IPS DF 6.9 (cell line): ENCODE measurements around the gene LRRC31.

ENCODE experiments used
- DNase-seq: peaks from one replicate; pipeline ENCODE4 v3.0.0-alpha.2; 2013; ENCODE audit warnings: low read depth, low spot score
- H3K27ac ChIP-seq: one replicate; pipeline ENCODE4 v1.5.1; 2013; ENCODE audit warnings: low read length, control low read depth
- H3K27me3 ChIP-seq: 2 replicates; pipeline ENCODE4 v1.6.1; 2013; ENCODE audit warnings: mild to moderate bottlenecking, low read length; ENCODE audit not compliant: control insufficient read depth, insufficient read depth
- H3K36me3 ChIP-seq: 2 replicates; pipeline ENCODE4 v1.6.1; 2013; ENCODE audit warnings: low read length; ENCODE audit not compliant: control insufficient read depth, insufficient read depth
- H3K4me1 ChIP-seq: 2 replicates; pipeline ENCODE4 v1.6.1; 2013; ENCODE audit warnings: low read length; ENCODE audit not compliant: control insufficient read depth, insufficient read depth
- H3K4me3 ChIP-seq: 2 replicates; pipeline ENCODE4 v1.5.1; 2013; ENCODE audit warnings: mild to moderate bottlenecking, low read length
- H3K9me3 ChIP-seq: 2 replicates; pipeline ENCODE4 v1.6.1; 2013; ENCODE audit warnings: low read length, inconsistent platforms; ENCODE audit not compliant: control insufficient read depth, insufficient read depth
- WGBS: extraction: QIAGEN DNeasy Blood & Tissue Kit; methylation state at CpG from one replicate; pipeline ENCODE4 v1.1.7; 2013; ENCODE audit warnings: mixed read lengths, missing lambda C conversion rate; ENCODE audit not compliant: insufficient read length, insufficient coverage; 5-methylcytosine and 5-hydroxymethylcytosine counted together

Gene LRRC31

GRCh38 chr3:169863458-169863899 lies 6.3 kb downstream of the LRRC31 start:
- no peaks in the 10 kb centered on the region for H3K27me3 ChIP-seq
- no peak overlapping the region for H3K27ac ChIP-seq
- H3K4me1 ChIP-seq = no peaks in the 10 kb centered on the region; the same call in 1 of the 2 replicates
- no peaks in the 10 kb centered on the region for H3K9me3 ChIP-seq
- no peaks in the 10 kb centered on the region for H3K36me3 ChIP-seq
- WGBS = no CpG with 5 or more reads among the region's 6 CpGs
- no peak overlapping the region for H3K4me3 ChIP-seq
- peak; percentile 75 for DNase-seq

GRCh38 chr3:169861871-169862270 lies 7.9 kb downstream of the LRRC31 start:
- no CpG with 5 or more reads among the region's 5 CpGs for WGBS
- Histone ChIP-seq H3K36me3 (no peaks in the 10 kb centered on the region), H3K4me3 (no peak overlapping the region), H3K4me1 (no peaks in the 10 kb centered on the region; the same call in 1 of the 2 replicates), H3K27me3 (no peaks in the 10 kb centered on the region), H3K9me3 (no peaks in the 10 kb centered on the region), H3K27ac (no peak overlapping the region)
- peak; percentile 16 for DNase-seq

DNA sequence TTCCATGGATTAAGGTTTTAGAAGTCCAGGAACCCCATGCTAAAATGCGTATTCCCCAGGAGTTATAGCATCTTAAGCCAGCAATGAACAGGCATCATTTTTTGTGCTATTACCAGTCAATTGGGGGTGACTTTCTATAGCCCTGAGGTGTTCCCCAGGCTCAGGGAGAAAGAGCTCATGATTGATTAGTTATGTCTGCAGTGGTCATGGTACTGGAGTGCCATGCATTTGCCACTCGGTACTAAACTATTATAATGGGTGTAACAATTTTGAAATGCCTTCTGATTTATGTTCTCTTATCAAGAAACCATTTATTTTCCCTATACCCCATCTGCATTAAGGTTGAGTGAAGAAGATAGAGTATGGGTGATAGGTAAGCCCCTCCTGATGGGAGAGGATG lies 11.9 kb downstream of the LRRC31 start:
- H3K9me3 ChIP-seq = no peaks in the 10 kb centered on the region
- H3K27ac ChIP-seq = no peak overlapping the region
- H3K4me3 ChIP-seq = no peak overlapping the region
- no peaks in the 10 kb centered on the region; the same call in 1 of the 2 replicates for H3K4me1 ChIP-seq
- no CpG with 5 or more reads among the region's 2 CpGs for WGBS
- no peaks in the 10 kb centered on the region for H3K36me3 ChIP-seq
- no peak for DNase-seq
- H3K27me3 ChIP-seq = no peaks in the 10 kb centered on the region

DNA sequence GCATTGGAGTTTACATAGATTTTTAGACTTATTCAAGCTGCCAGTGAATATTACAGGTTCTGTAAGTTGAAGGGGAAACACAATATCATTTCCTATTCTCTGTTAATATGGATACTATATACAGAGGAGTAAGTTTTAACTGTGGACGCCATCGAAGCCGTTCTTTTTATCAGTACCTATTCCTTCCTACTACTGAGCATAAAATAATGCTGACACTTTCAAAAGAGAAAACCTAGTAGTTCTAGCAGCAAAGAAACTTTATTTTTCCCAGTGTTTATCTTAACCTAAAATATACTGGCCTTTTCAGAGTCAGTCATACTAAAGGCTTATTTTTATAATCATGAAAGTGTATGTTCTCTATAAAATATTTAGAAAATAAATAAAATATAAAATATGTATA lies 14.2 kb downstream of the LRRC31 start:
- Histone ChIP-seq H3K36me3 (no peaks in the 10 kb centered on the region), H3K27me3 (no peaks in the 10 kb centered on the region), H3K4me3 (no peak overlapping the region), H3K4me1 (no peaks in the 10 kb centered on the region), H3K9me3 (no peaks in the 10 kb centered on the region), H3K27ac (no peak overlapping the region)
- no CpG with 5 or more reads among the region's 3 CpGs for WGBS
- DNase-seq = no peak

GRCh38 chr3:169850618-169851017 lies 19.1 kb downstream of the LRRC31 start:
- no peaks in the 10 kb centered on the region for H3K4me1 ChIP-seq
- no peaks in the 10 kb centered on the region for H3K36me3 ChIP-seq
- H3K9me3 ChIP-seq = no peaks in the 10 kb centered on the region
- H3K27me3 ChIP-seq = no peaks in the 10 kb centered on the region
- no peak overlapping the region for H3K4me3 ChIP-seq
- no peak overlapping the region for H3K27ac ChIP-seq
- DNase-seq = no peak

DNA sequence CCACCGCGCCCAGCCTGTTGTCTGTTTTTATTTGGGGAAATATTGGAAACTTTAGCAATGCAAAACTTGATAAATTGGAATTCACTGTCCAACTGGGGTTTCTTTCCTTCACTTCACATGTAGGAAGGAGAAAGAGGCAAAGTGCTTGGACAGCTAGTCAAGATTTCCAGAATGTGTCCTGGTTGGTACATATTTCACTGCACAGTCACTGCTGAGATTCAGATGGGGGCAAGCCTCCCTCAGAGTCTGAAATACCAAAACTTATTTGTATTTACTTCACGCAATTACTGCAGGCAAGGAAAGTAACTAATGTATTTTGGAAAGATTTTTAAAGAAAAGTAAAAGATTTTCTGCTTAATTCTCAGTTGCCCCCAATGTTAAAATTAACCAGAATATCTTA lies 21.0 kb downstream of the LRRC31 start:
- Histone ChIP-seq H3K36me3 (no peaks in the 10 kb centered on the region), H3K4me3 (no peak overlapping the region), H3K27ac (no peak overlapping the region), H3K4me1 (no peaks in the 10 kb centered on the region), H3K27me3 (no peaks in the 10 kb centered on the region), H3K9me3 (no peaks in the 10 kb centered on the region)
- WGBS = no CpG with 5 or more reads among the region's 3 CpGs
- DNase-seq = no peak

- Histone ChIP-seq H3K4me1 (no peaks in the 10 kb centered on the region), H3K4me3 (no peak overlapping the region), H3K27me3 (no peaks in the 10 kb centered on the region), H3K9me3 (no peaks in the 10 kb centered on the region), H3K27ac (no peak overlapping the region), H3K36me3 (no peaks in the 10 kb centered on the region)
- WGBS = no CpG with 5 or more reads among the region's 4 CpGs
- DNase-seq = no peak
These were observed 21.8 kb downstream of the LRRC31 start for GRCh38 chr3:169847896-169848295.

GRCh38 chr3:169846458-169847193 lies 23.1 kb downstream of the LRRC31 start:
- H3K36me3 ChIP-seq = no peaks in the 10 kb centered on the region
- no peak for DNase-seq
- no peak overlapping the region for H3K4me3 ChIP-seq
- H3K4me1 ChIP-seq = no peaks in the 10 kb centered on the region
- no peak overlapping the region for H3K27ac ChIP-seq
- no peaks in the 10 kb centered on the region for H3K9me3 ChIP-seq
- H3K27me3 ChIP-seq = no peaks in the 10 kb centered on the region
- whole genome bisulfite sequencing = no CpG with 5 or more reads among the region's 11 CpGs

- no peaks in the 10 kb centered on the region for H3K27me3 ChIP-seq
- H3K27ac ChIP-seq = no peak overlapping the region
- no peak for DNase-seq
- no peaks in the 10 kb centered on the region for H3K9me3 ChIP-seq
- no CpG with 5 or more reads among the region's 3 CpGs for whole genome bisulfite sequencing
- no peaks in the 10 kb centered on the region for H3K36me3 ChIP-seq
- no peaks in the 10 kb centered on the region for H3K4me1 ChIP-seq
- H3K4me3 ChIP-seq = no peak overlapping the region
These were observed 26.8 kb downstream of the LRRC31 start for GRCh38 chr3:169842960-169843359.

DNA sequence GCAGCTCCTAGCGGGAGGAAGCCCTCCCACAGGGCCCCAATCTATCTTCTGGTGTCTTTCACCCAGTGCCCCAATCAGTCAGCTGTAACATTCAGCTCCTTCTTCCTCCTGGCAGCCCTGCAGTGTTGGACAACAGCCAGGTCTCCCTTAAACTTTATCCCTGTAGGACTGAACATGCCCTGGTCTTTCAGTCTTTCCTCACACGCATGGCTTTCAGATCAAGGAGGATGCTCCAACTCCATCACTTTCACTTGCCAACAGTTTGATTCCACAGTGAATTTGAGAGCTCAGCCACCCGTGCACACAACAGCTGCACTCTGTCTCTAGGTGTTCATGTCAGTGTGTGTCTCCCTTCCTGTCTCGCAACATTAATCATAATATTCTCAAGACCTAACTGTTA lies 28.6 kb downstream of the LRRC31 start:
- no peak for DNase-seq
- H3K4me3 ChIP-seq = no peak overlapping the region
- no peaks in the 10 kb centered on the region for H3K27me3 ChIP-seq
- H3K9me3 ChIP-seq = no peaks in the 10 kb centered on the region
- H3K4me1 ChIP-seq = no peaks in the 10 kb centered on the region
- no CpG with 5 or more reads among the region's 4 CpGs for WGBS
- H3K36me3 ChIP-seq = no peaks in the 10 kb centered on the region
- H3K27ac ChIP-seq = no peak overlapping the region

GRCh38 chr3:169838511-169839030 lies 31.2 kb downstream of the LRRC31 start:
- H3K27me3 ChIP-seq = no peaks in the 10 kb centered on the region
- H3K36me3 ChIP-seq = no peaks in the 10 kb centered on the region
- H3K9me3 ChIP-seq = no peaks in the 10 kb centered on the region
- H3K4me3 ChIP-seq = no peak overlapping the region
- no CpG with 5 or more reads among the region's 1 CpG for WGBS
- no peak for DNase-seq
- H3K27ac ChIP-seq = no peak overlapping the region
- no peaks in the 10 kb centered on the region for H3K4me1 ChIP-seq
